OCI-M2 (cell line): ENCODE measurements around the gene IL4I1.

ENCODE experiments used
- DNase-seq: peaks from one replicate; lab custom pipeline; 2025; ENCODE audit not compliant: unreplicated experiment; lab: John Stamatoyannopoulos, UW

IL4I1 gene

DNA sequence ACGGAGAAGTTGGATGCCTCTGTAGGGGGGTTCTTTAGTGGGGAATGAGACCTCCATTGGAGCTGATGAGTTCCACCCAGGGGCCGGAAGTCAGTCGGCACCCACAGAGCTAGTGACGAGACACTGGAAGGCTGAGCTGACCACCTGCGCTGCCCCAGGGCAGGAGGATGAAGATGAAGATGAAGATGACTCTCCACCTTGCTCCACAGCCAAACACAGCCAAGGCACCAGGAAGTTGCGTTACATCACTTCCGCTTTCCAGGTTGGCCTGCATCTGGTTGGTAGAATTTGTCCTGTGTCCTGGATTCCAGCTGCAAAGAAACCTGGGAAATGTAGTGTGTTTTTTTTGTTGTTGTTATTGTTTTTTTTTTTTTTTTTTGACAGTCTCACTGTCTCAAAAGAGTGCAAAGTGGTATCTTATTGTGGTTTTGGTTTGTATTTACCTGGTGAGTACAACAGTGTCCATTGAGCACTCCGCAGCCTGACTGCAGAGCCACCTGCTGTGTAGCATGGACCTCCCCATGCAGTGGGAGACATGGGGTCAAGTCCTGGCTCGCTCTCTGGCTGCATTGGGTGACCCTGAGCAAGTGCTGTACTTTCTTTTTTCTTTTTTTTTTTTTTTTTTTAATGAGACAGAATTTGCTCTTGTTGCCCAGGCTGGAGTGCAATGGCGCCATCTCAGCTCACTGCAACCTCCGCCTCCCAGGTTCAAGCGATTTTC is 17.3 kb downstream of the IL4I1 start:
- no peak for DNase-seq

- DNase-seq: no peak
Measured at GRCh38 chr19:49878744-49879070, 18.0 kb downstream of the IL4I1 start.

GRCh38 chr19:49877879-49878743 is 18.6 kb downstream of the IL4I1 start:
- DNase-seq: peak; percentile 93

GRCh38 chr19:49877020-49877878 is 19.4 kb downstream of the IL4I1 start, which contains the start of the genes AKT1S1 and TBC1D17:
Gene AKT1S1 (minus strand): TSS chr19:49877355. CDS start chr19:49873295, 4,060 bp downstream.
Gene TBC1D17 (plus strand): TSS chr19:49877702. CDS start chr19:49877724, 22 bp downstream.
- DNase-seq: peak; percentile 98

DNA sequence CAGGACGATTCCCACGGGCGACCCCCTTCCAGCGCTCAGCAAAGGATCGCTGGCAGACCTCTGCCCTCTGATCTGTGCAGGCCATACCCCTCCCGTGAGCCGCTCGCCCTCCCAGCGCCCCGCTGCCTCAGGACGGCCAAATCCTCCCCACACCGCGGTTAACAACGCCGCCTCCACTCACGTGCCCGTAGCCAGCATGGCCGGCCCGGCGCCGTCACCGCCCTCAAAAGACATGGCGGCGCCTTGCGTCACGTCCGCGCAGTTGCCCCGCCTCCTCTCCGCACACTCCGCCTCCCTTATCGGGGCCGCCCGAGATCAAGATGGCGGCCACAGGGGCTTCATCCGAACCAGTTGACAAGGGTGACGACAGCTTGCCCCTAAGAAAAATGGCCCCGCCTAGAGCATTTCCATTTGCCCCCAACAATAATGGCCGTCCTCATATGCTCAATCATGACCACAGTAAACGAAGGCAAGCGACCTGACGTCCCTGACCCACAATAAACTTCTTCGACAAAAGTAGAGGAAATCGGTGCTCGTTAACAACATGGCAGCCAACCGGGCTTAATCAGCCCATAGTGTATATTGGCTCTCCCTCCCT is 20.2 kb downstream of the IL4I1 start:
- peak; percentile 98 for DNase-seq

DNA sequence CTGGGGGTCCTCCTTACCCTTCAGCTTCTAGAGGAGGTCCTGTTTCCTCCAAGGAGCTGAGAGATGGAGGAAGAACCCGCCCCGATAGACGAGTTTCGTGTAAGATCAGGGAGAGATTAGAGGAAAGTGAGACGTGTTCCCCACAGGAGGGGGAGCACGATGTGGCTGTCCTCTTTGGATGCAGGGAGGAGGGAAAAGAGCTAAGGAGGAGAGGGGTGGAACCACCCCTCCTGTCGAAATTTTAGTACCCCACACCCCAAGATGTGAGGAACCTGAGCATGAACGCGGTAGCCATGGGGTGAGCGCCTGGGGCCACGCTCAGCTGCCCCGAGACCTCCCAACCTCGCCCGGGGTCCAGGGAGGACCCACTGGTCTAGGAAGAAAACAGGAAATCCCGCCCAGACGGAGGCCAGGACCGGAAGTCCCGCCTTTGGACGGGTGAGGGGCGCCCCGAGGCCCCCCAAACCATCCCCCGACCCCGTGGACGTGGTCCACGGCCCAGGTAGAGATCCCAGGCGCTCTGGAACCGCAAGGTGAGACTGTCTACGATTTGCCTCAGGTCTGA is 20.7 kb downstream of the IL4I1 start:
- DNase-seq: peak; percentile 11

DNA sequence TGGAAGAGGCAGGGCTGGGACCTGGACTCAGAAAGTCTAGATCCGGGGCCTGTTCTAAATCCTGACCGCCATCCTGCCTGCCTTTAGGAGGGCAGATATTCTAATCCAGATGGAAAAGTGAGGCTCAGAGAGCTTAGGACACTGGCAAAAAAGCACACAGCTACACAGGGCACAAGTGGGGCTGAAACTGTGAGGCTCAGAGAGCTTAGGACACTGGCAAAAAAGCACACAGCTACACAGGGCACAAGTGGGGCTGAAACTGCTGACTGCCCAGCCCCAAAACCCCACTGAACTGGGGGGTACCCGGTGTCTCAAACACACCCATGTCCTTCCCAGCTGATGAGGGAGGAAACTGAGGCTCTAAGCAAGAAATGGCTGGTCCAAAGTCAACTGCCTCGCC is 21.5 kb downstream of the IL4I1 start:
- DNase-seq: no peak

DNA sequence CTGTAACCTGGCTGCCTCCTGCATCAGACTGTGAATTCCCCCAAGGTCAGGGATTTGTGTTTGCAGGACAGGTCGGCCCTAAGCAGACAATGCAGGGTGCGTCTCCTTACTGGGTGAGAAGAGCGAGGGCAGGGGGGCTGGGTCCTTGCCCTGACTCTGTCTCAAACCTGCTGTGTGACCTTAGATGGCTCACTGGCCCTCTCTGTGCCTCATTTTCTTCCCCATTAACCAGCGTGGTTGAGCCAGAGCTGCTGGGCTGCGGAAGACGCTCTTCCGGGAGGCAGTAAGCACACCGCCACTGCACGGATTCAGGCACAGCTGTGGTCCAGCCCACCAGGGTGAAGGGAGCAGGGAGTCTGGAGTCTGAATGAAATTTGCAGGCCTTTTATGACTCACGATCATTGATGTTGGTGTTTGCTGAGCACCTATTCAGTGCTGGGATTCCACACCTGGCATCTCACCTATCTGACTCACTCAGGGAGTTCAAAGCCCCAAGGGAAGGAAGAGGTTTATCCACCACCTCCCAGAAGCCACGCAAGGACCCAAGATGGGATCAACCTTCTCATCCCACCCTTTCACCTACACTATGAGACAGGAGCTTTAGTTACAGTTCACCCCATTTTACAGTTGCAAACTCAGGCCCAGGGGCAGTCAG is 22.1 kb downstream of the IL4I1 start:
- no peak for DNase-seq

GRCh38 chr19:49873834-49874233 is 22.9 kb downstream of the IL4I1 start:
- DNase-seq: no peak

- DNase-seq: no peak
Measured at GRCh38 chr19:49873129-49873521, 23.6 kb downstream of the IL4I1 start.

DNA sequence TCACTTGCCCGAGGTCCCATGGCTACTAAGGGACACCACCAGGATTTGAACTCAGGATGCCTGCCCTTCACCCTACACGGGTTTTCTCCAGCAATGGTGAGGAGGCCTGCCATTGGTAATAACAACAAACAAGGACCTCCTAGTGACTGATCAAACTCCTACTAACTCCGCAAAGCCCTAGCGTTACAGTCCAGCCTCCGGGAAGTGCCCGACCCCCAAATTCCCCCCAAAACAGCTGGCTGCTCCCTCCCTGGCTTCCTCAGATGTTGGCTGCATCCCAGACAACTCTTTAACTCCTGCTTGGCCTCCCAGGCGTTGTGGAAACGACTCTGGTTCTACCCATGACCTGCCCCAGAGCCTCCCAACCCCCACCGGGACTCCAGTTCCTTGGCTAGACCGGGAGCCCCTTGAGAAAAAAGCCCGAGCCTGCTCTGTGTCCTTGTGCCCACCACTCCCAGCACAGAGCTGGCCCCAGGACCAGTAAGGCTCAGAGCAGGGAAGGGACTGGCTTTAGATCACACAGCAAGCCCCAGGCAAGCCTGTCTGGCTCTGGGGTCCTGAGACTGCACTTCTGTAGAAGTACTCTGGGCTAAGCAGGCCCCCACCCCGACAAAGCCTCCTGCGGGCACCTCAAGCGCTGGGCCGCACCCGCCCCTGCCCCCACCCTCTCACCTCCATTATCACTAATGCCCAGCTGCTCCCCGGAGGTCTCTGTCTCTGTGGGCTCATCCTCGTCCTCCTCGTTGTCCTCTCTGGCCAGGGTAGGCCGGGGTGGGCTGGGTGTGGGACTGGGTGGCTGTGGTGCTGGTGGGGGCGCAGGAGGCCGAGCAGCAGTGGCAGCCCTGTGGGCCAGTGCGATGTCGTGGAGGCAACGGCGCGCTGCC is 24.2 kb downstream of the IL4I1 start:
- no peak for DNase-seq

- DNase-seq: no peak
Measured at GRCh38 chr19:49871349-49871985, 25.2 kb downstream of the IL4I1 start.

DNA sequence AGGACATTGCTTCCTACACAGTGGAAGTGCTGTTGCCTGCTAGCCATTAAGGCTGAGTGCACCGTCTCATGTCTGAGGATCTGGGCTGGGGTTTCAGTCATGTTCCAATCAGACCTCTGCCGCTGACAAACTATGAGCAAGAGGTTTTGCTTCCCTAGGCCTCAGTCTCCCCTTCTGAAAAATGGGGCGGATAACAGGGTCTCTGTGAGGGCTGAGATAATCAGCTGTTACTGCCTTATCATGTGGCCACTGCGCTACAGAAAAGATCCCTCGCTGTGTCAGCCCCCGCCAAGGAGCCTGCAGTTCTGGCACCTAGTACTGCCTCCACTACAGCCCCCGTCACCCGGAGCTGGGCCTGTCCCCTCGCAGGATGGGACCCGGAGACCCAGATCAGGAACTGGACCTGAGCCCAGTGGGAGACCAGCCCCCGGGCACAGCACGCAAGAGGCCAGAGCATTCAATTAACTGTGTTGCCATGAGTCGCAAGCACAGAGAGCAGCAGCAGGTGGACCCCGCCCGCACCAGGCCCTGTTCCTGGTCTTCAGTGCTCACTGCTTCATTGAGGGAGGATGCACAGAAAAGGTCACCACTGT is 26.3 kb downstream of the IL4I1 start:
- no peak for DNase-seq

- peak; percentile 98 for DNase-seq
Measured at GRCh38 chr19:49869484-49870308, 27.0 kb downstream of the IL4I1 start.

DNA sequence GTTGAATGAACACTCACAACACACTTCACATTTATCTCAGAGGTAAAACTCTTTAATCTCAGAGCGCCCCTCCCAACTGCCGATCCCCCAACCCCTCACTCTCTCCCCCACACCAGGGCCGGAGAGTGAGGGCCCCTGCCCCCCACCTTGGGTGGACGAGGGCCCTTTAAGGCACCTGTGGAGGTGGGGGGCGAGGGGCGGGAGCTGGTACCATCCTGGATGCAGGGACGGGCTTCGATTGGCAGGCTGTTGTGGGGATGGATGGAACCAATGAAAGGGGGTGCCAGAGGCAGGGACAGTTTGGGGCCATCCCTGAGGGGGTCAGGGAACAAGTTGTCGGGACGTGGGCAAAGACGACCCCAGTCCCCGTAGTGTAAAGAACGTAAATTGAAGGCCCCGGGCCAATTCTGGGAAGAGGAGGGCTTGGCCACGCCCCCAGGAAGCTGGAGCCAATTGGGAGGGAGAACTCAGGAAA is 27.6 kb downstream of the IL4I1 start:
- DNase-seq: no peak

DNA sequence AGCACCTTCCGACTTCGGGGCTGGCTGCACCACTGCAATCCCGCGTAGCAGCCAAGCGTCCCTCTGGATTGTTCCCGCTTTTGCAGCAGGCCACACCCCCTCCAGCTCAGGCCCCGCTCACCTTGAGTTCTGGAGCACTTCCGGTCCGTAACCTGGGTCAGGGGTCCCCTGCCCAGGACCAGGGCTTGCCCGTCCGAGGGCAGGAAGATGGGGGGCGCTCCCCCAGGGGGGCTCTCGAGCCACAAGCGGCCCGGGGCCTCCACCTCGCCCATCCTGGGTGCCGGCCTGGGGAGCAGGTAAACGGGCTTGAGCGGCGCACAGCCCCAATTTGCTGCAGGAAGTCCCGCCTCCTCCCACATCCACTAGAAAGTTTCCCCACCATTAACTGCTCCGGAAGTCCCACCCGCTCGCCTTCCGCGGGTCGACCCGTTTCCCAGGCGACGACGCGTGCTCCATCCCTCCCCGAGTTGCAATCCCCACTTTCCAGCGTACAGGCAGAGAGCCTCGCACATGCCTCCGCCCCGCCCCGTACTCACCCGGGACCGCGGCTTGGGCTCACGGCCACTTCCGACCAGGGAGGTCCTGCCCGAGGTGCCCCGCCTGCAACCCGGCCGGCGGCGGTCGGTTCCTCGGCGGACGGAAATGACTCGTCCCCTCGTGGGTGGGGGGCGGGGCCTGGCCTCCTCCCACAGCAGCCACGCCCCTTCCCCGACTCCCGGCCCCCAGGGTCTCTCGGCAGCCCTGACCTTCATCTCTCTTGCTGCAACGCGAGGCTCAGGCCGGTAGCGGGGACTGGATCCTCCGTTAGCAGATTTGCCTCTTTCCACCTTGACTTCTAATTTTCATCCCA is 29.5 kb downstream of the IL4I1 start, which contains the start of gene PNKP:
TSS of gene PNKP (minus strand) at position 644 of the 850 bp plus-strand sequence. CDS start at position 272, 372 bp downstream.
- peak; percentile 88 for DNase-seq
